PFSK-1 (cell line): ENCODE measurements around the gene ARSA.

Source experiments
- POLR2AphosphoS5 ChIP-seq: IDR thresholded peaks from 2 replicates; pipeline ENCODE4 v1.6.1; 2012; ENCODE audit warnings: low read depth, mild to moderate bottlenecking, control low read depth, low read length, moderate library complexity
- REST ChIP-seq, 2 experiments: IDR thresholded peaks; 2 replicates each; pipeline versions ENCODE4 v1.6.1 to v1.8.0; 2011 to 2012; ENCODE audit warnings: low read depth in 2 of 2, low read length in 2 of 2, control low read depth in 1 of 2, inconsistent platforms in 1 of 2, mild to moderate bottlenecking in 1 of 2, moderate library complexity in 1 of 2; ENCODE audit not compliant: insufficient read depth in 1 of 2
- TAF1 ChIP-seq: IDR thresholded peaks from 2 replicates; pipeline ENCODE4 v1.6.1; 2012; ENCODE audit warnings: low read length, control low read depth, borderline replicate concordance; ENCODE audit not compliant: insufficient read depth

GRCh38 chr22:50604256-50605001 lies 23.5 kb downstream of the ARSA start:
- TF ChIP-seq REST (IDR thresholded peaks at IDR 0.05; ENCODE audit: insufficient read depth in 1 of 2, low read depth in 2 of 2, low read length in 2 of 2) (no peak), POLR2AphosphoS5 (no peak), TAF1 (no peak)
